SK-N-SH treated with all-trans-retinoic acid at 6 μM for 48 hours (cell line): ENCODE measurements around the gene PDE4B.

Experiments
- ATAC-seq: fragments of 200-7000 bp; cut with Tn5 transposase; 3 replicates; pipeline ENCODE4 v1.9.1; 2020; ENCODE audit warnings: mild to moderate bottlenecking, moderate library complexity
- ARNTL ChIP-seq: fragments of 450-650 bp; formaldehyde crosslinking; IDR thresholded peaks from 2 replicates; pipeline ENCODE4 v1.5.0; 2020; ENCODE audit warnings: low read depth, mild to moderate bottlenecking, moderate library complexity, borderline replicate concordance
- BACH2 ChIP-seq: fragments of 250-450 bp; sonication (Bioruptor Pico); IDR thresholded peaks from 2 replicates; pipeline ENCODE4 v1.9.0; 2021; ENCODE audit warnings: mild to moderate bottlenecking, borderline replicate concordance
- CREB5 ChIP-seq: fragments of 250-450 bp; sonication (Bioruptor Pico); IDR thresholded peaks from 2 replicates; pipeline ENCODE4 v1.5.1; 2020; ENCODE audit warnings: low read depth, mild to moderate bottlenecking, moderate library complexity
- CSDC2 ChIP-seq: fragments of 250-450 bp; sonication (Bioruptor Pico); IDR thresholded peaks from 2 replicates; pipeline ENCODE4 v1.5.0; 2020; ENCODE audit warnings: mild to moderate bottlenecking, moderate library complexity
- CSRNP3 ChIP-seq: fragments of 250-450 bp; sonication (Bioruptor Pico); IDR thresholded peaks from 2 replicates; pipeline ENCODE4 v1.5.1; 2021; ENCODE audit warnings: mild to moderate bottlenecking, moderate library complexity
- ESRRG ChIP-seq: fragments of 250-450 bp; sonication (Bioruptor Pico); IDR thresholded peaks from 2 replicates; pipeline ENCODE4 v1.6.1; 2021; ENCODE audit warnings: mild to moderate bottlenecking
- GLIS3 ChIP-seq: fragments of 250-450 bp; sonication (Bioruptor Pico); IDR thresholded peaks from 2 replicates; pipeline ENCODE4 v1.5.0; 2020; ENCODE audit warnings: mild to moderate bottlenecking, moderate library complexity
- ISL1 ChIP-seq: fragments of 250-450 bp; sonication (Bioruptor Pico); IDR thresholded peaks from 2 replicates; pipeline ENCODE4 v2.1.2; 2022; ENCODE audit warnings: mild to moderate bottlenecking, moderate library complexity
- OSR1 ChIP-seq: fragments of 250-450 bp; sonication (Bioruptor Pico); IDR thresholded peaks from 2 replicates; pipeline ENCODE4 v1.8.0; 2022; ENCODE audit warnings: moderate library complexity, mild to moderate bottlenecking, inconsistent platforms
- PATZ1 ChIP-seq: fragments of 250-450 bp; sonication (Bioruptor Pico); IDR thresholded peaks from 2 replicates; pipeline ENCODE4 v1.8.0; 2020; ENCODE audit warnings: mild to moderate bottlenecking, moderate library complexity, borderline replicate concordance
- POU6F1 ChIP-seq: fragments of 250-450 bp; sonication (Bioruptor Pico); IDR thresholded peaks from 2 replicates; pipeline ENCODE4 v1.8.0; 2021; ENCODE audit warnings: low read depth, mild to moderate bottlenecking, moderate library complexity, borderline replicate concordance
- PPARA ChIP-seq: fragments of 250-450 bp; sonication (Bioruptor Pico); IDR thresholded peaks from 2 replicates; pipeline ENCODE4 v1.5.0; 2020; ENCODE audit warnings: mild to moderate bottlenecking, borderline replicate concordance
- SNAI2 ChIP-seq: fragments of 250-450 bp; sonication (Bioruptor Pico); IDR thresholded peaks from 2 replicates; pipeline ENCODE4 v1.5.0; 2020; ENCODE audit warnings: mild to moderate bottlenecking, moderate library complexity
- TCF4 ChIP-seq: fragments of 250-450 bp; sonication (Bioruptor Pico); IDR thresholded peaks from 2 replicates; pipeline ENCODE4 v1.8.0; 2021; ENCODE audit warnings: mild to moderate bottlenecking, moderate library complexity, borderline replicate concordance
- TSHZ2 ChIP-seq: fragments of 250-450 bp; sonication (Bioruptor Pico); IDR thresholded peaks from 2 replicates; pipeline ENCODE4 v1.5.0; 2020; ENCODE audit warnings: mild to moderate bottlenecking, moderate library complexity
- ZC3H10 ChIP-seq: fragments of 250-450 bp; sonication (Bioruptor Pico); IDR thresholded peaks from 2 replicates; pipeline ENCODE4 v1.5.1; 2021; ENCODE audit warnings: mild to moderate bottlenecking, moderate library complexity
- ZFP3 ChIP-seq: fragments of 250-450 bp; sonication (Bioruptor Pico); IDR thresholded peaks from 2 replicates; pipeline ENCODE4 v1.5.0; 2020; ENCODE audit warnings: mild to moderate bottlenecking, moderate library complexity
- ZNF565 ChIP-seq: fragments of 450-650 bp; formaldehyde crosslinking; conservative IDR thresholded peaks from 2 replicates; pipeline ENCODE4 v1.5.0; 2020; ENCODE audit warnings: low read depth, mild to moderate bottlenecking, moderate library complexity
- ZNF70 ChIP-seq: fragments of 450-650 bp; formaldehyde crosslinking; IDR thresholded peaks from 2 replicates; pipeline ENCODE4 v1.5.0; 2020; ENCODE audit warnings: mild to moderate bottlenecking, moderate library complexity

The PDE4B gene

GRCh38 chr1:66258404-66259105 is 465.9 kb downstream of the PDE4B start:
- ATAC-seq: no peak
- no peak for TF ChIP-seq CSDC2
- no peak for TF ChIP-seq ARNTL (CRISPR knock-in tag)
- no peak for TF ChIP-seq PATZ1 (CRISPR knock-in tag)
- no peak for TF ChIP-seq TSHZ2 (CRISPR knock-in tag)
- TF ChIP-seq ZNF565: no peak

- no peak for TF ChIP-seq PATZ1 (CRISPR knock-in tag)
- TF ChIP-seq ZNF565: no peak
- TF ChIP-seq ZNF70: no peak
- no peak for TF ChIP-seq CSRNP3 (CRISPR knock-in tag)
- TF ChIP-seq ESRRG (CRISPR knock-in tag): no peak
- no peak for TF ChIP-seq PPARA (CRISPR knock-in tag)
- TF ChIP-seq CSDC2: no peak
- TF ChIP-seq ZFP3 (CRISPR knock-in tag): no peak
- TF ChIP-seq ZC3H10: no peak
- no peak for TF ChIP-seq ISL1 (CRISPR knock-in tag)
- TF ChIP-seq GLIS3: no peak
- no peak for TF ChIP-seq SNAI2 (CRISPR knock-in tag)
- TF ChIP-seq, all 23 proteins: peak for 0
- ATAC-seq: no peak
These were observed 468.7 kb downstream of the PDE4B start for GRCh38 chr1:66261364-66261763.

GRCh38 chr1:66262208-66262963 is 469.7 kb downstream of the PDE4B start:
- peak; percentile 92 for ATAC-seq
- no peak for TF ChIP-seq CREB5 (CRISPR knock-in tag)
- no peak for TF ChIP-seq ZC3H10
- TF ChIP-seq GLIS3: no peak
- TF ChIP-seq BACH2 (CRISPR knock-in tag): no peak
- TF ChIP-seq POU6F1 (CRISPR knock-in tag): no peak
- 0 out of 2 replicates have a peak, but pooled peaks have one; percentile 5 for TF ChIP-seq ISL1 (CRISPR knock-in tag)
- TF ChIP-seq SNAI2 (CRISPR knock-in tag): no peak
- TF ChIP-seq TCF4 (CRISPR knock-in tag): no peak
- TF ChIP-seq PATZ1 (CRISPR knock-in tag): no peak
- no peak for TF ChIP-seq OSR1 (CRISPR knock-in tag)
- TF ChIP-seq TSHZ2 (CRISPR knock-in tag): no peak
- TF ChIP-seq ESRRG (CRISPR knock-in tag): no peak
- TF ChIP-seq CSDC2: no peak
